Measurements from ENCODE around the gene GPR15LG. TPM values are rescaled to one million over a fixed set of nuclear protein-coding genes. Genes with fewer than 3 reads are reported as not detected.

Gene GPR15LG
- total and polyA plus RNA-seq, 4 donors = not detected

Other genes with a start within 250 kb of the GPR15LG start
- gene GHITM, start 34.3 kb upstream of the GPR15LG start, total RNA-seq = 100 to 1,000 TPM; 144 to 204 TPM
- 100 to 1,000 TPM; 164 to 187 TPM for gene GHITM, start 34.3 kb upstream of the GPR15LG start, polyA plus RNA-seq (ENCODE audit: insufficient read length in 2 of 2)
- 1 to 10 TPM; 4.7 to 5.4 TPM for gene CDHR1, start 20.7 kb downstream of the GPR15LG start, total RNA-seq
- 10 to 100 TPM; 11.1 to 14.1 TPM for gene CDHR1, start 20.7 kb downstream of the GPR15LG start, polyA plus RNA-seq (ENCODE audit: insufficient read length in 2 of 2)
- not detected for gene LRIT2, start 51.7 kb downstream of the GPR15LG start, total RNA-seq
- gene LRIT2, start 51.7 kb downstream of the GPR15LG start, polyA plus RNA-seq (ENCODE audit: insufficient read length in 2 of 2) = under 1 TPM; 0.24 to 0.33 TPM
- gene LRIT1, start 67.7 kb downstream of the GPR15LG start, total RNA-seq = not detected
- gene LRIT1, start 67.7 kb downstream of the GPR15LG start, polyA plus RNA-seq (ENCODE audit: insufficient read length in 2 of 2) = not detected
- gene RGR, start 71.3 kb downstream of the GPR15LG start, total RNA-seq = 1 to 10 TPM; 3.4 to 5.2 TPM
- 10 to 100 TPM in 1 of 2 donors, 1 to 10 TPM in 1; 7.3 to 12.1 TPM for gene RGR, start 71.3 kb downstream of the GPR15LG start, polyA plus RNA-seq (ENCODE audit: insufficient read length in 2 of 2)
- 100 to 1,000 TPM in 1 of 2 donors, 10 to 100 TPM in 1; 59.9 to 108 TPM for gene CCSER2, start 154.8 kb downstream of the GPR15LG start, total RNA-seq
- gene CCSER2, start 154.8 kb downstream of the GPR15LG start, polyA plus RNA-seq (ENCODE audit: insufficient read length in 2 of 2) = 10 to 100 TPM; 54.1 to 73.8 TPM